Motor neuron (in vitro differentiated cells): Measurements from ENCODE around the gene TXNIP. TPM values are rescaled to one million over a fixed set of nuclear protein-coding genes. Genes with fewer than 3 reads are reported as not detected.

Source experiments
- ATAC-seq, 8 experiments: fragments of 200-7000 bp; cut with Tn5 transposase; replicated peaks in 6 of 8; 2 replicates each; pipeline ENCODE4 v1.8.0; 2021; ENCODE audit warnings: mild to moderate bottlenecking in 8 of 8, moderate library complexity in 8 of 8
- H3K27ac ChIP-seq, 2 donors: fragments of 250-450 bp; sonication (Bioruptor Pico); 2 replicates each; pipeline ENCODE4 v1.9.0; 2021; ENCODE audit warnings: antibody characterized with exemption in 2 of 2, mild to moderate bottlenecking in 2 of 2, moderate library complexity in 1 of 2
- H3K4me1 ChIP-seq, 2 donors: fragments of 250-450 bp; sonication (Bioruptor Pico); replicated peaks in 1 of 2; 2 replicates each; pipeline ENCODE4 v1.6.1; 2021; ENCODE audit warnings: antibody characterized with exemption in 2 of 2, mild to moderate bottlenecking in 2 of 2, moderate library complexity in 1 of 2
- H3K4me3 ChIP-seq, 5 donors: fragments of 250-450 bp; sonication (Bioruptor Pico); 2 replicates each; pipeline ENCODE4 v1.9.0; 2021; ENCODE audit warnings: antibody characterized with exemption in 5 of 5, mild to moderate bottlenecking in 5 of 5, moderate library complexity in 4 of 5
- WGBS, 10 experiments: fragments of 450-650 bp; shearing (Covaris generic); methylation state at CpG; one replicate each; pipeline ENCODE4 v1.0.0; 2022; 5-methylcytosine and 5-hydroxymethylcytosine counted together
- in situ Hi-C, 9 experiments: fragments of 400-800 bp; cut with MboI; loops; one replicate each; pipeline ENCODE4 v1.15.0; 2021; ENCODE audit warnings: low sequenced_read_pairs in 9 of 9, low pct_unique_long_range_greater_than_20kb in 2 of 9; ENCODE audit not compliant: unreplicated experiment in 9 of 9
- total RNA-seq, 8 experiments: library from RNA; unstranded; fragments of 300-600 nt; gene quantifications; 2 replicates each; pipeline versions ENCODE4 v1.2.3 to v1.2.4, GENCODE V29; 2022

The TXNIP gene
- total RNA-seq, 8 experiments from 2014 or later: 43.6 to 1,017 (median 442) TPM

- Histone ChIP-seq H3K27ac (peak overlapping the region; percentile 57 to 60), H3K4me3 (peak overlapping the region; percentile 55 to 92 (median 73)), H3K4me1 (peaks cover 23 to 32% of the 10 kb centered on the region in 2 donors)
- in situ Hi-C loops: no loop called here
- WGBS, 10 experiments: 0 to 83% (median 45%) methylated on average over 1 to 5 of the region's 5 CpGs
- ATAC-seq: no peak
Observed at GRCh38 chr1:145963265-145964019, 32.9 kb downstream of the TXNIP start.

- peak overlapping the region; percentile 43 to 82 (median 56) for H3K4me3 ChIP-seq
- peaks cover 23 to 33% of the 10 kb centered on the region in 2 donors for H3K4me1 ChIP-seq
- H3K27ac ChIP-seq: peak overlapping the region in 1 of 2 donors; percentile 78
- WGBS, 10 experiments: 0 to 40% (median 28%) methylated on average over 1 to 14 of the region's 36 CpGs; no CpG with 5 or more reads in 1 of the 10 experiments
- in situ Hi-C loops: no loop called here
- no peak for ATAC-seq
Observed at GRCh38 chr1:145962157-145963102, 33.9 kb downstream of the TXNIP start.

GRCh38 chr1:145961425-145962156 is 34.8 kb downstream of the TXNIP start:
- WGBS, 10 experiments: 0 to 16% (median 14%) methylated on average over 3 to 36 of the region's 57 CpGs; no CpG with 5 or more reads in 5 of the 10 experiments
- peak overlapping the region; percentile 43 to 82 (median 56) for H3K4me3 ChIP-seq
- peak overlapping the region; percentile 51 to 78 for H3K27ac ChIP-seq
- peaks cover 23 to 35% of the 10 kb centered on the region in 2 donors for H3K4me1 ChIP-seq
- in situ Hi-C loops: no loop called here
- ATAC-seq: no peak

GRCh38 chr1:145961109-145961424 is 35.3 kb downstream of the TXNIP start:
- ATAC-seq: no peak
- peak overlapping the region; percentile 51 to 78 for H3K27ac ChIP-seq
- in situ Hi-C loops: no loop called here
- peaks cover 26 to 40% of the 10 kb centered on the region in 2 donors for H3K4me1 ChIP-seq
- peak overlapping the region; percentile 43 to 82 (median 56) for H3K4me3 ChIP-seq
- 0 to 20% (median 1%) methylated on average over 1 to 12 of the region's 22 CpGs; no CpG with 5 or more reads in 4 of the 10 experiments for WGBS, 10 experiments

GRCh38 chr1:145960468-145961108 is 35.8 kb downstream of the TXNIP start:
- Histone ChIP-seq H3K4me1 (peaks cover 30 to 45% of the 10 kb centered on the region in 2 donors), H3K27ac (peak overlapping the region; percentile 51 to 78), H3K4me3 (peak overlapping the region; percentile 43 to 82 (median 56))
- in situ Hi-C loops: no loop called here
- WGBS, 10 experiments: 0% methylated on average over 3 to 6 of the region's 44 CpGs; no CpG with 5 or more reads in 6 of the 10 experiments
- peak; percentile 5 to 50 (median 42) for ATAC-seq

- in situ Hi-C loops: no loop called here
- Histone ChIP-seq H3K4me1 (peaks cover 36 to 50% of the 10 kb centered on the region in 2 donors), H3K27ac (peak overlapping the region; percentile 51 to 78), H3K4me3 (peak overlapping the region; percentile 43 to 82 (median 56))
- WGBS, 10 experiments: 26 to 63% (median 60%) methylated on average over 1 to 3 of the region's 12 CpGs; no CpG with 5 or more reads in 7 of the 10 experiments
- no peak for ATAC-seq
Observed at GRCh38 chr1:145959957-145960467, 36.4 kb downstream of the TXNIP start.

- Histone ChIP-seq H3K4me3 (no peak overlapping the region), H3K27ac (no peak overlapping the region), H3K4me1 (peaks cover 43 to 57% of the 10 kb centered on the region in 2 donors)
- ATAC-seq: no peak
- in situ Hi-C loops: no loop called here
Observed at GRCh38 chr1:145959333-145959732, 37.0 kb downstream of the TXNIP start.

GRCh38 chr1:145958734-145959133 is 37.6 kb downstream of the TXNIP start:
- H3K27ac ChIP-seq: no peak overlapping the region
- peak overlapping the region in 2 of 5 donors; percentile 73 to 95 for H3K4me3 ChIP-seq
- H3K4me1 ChIP-seq: peaks cover 40 to 59% of the 10 kb centered on the region in 2 donors
- no peak for ATAC-seq
- in situ Hi-C loops: no loop called here

GRCh38 chr1:145957443-145958319 is 38.7 kb downstream of the TXNIP start, which contains the start of gene LIX1L:
LIX1L (minus strand) TSS chr1:145958017; CDS start chr1:145957927, 90 bp downstream.
- Histone ChIP-seq H3K27ac (peak within 1 kb of the TSS; percentile 70 to 73), H3K4me3 (peak within 1 kb of the TSS; percentile 55 to 95 (median 69)), H3K4me1 (peaks cover 30 to 48% of the 10 kb centered on the region in 2 donors)
- 0 to 8% (median 0%) methylated on average over 2 to 14 of the region's 60 CpGs; no CpG with 5 or more reads in 2 of the 10 experiments for WGBS, 10 experiments
- ATAC-seq: peak; percentile 81 to 88 (median 86)
- in situ Hi-C loops: no loop called here

GRCh38 chr1:145956781-145957442 is 39.5 kb downstream of the TXNIP start:
- in situ Hi-C loops: no loop called here
- Histone ChIP-seq H3K4me1 (peaks cover 27 to 46% of the 10 kb centered on the region in 2 donors), H3K27ac (peak overlapping the region; percentile 70 to 73), H3K4me3 (peak overlapping the region; percentile 55 to 95 (median 69))
- WGBS, 10 experiments: 0 to 36% (median 10%) methylated on average over 2 to 3 of the region's 3 CpGs
- no peak for ATAC-seq

GRCh38 chr1:145956361-145956760 is 40.0 kb downstream of the TXNIP start:
- ATAC-seq: no peak
- in situ Hi-C loops: no loop called here
- H3K4me3 ChIP-seq: peak overlapping the region; percentile 55 to 95 (median 69)
- no peak overlapping the region for H3K27ac ChIP-seq
- peaks cover 27 to 45% of the 10 kb centered on the region in 2 donors for H3K4me1 ChIP-seq
